ENCODE data around the gene RNF17. TPM values are rescaled to one million over a fixed set of nuclear protein-coding genes. Genes with fewer than 3 reads are reported as not detected.

RNF17 gene
- total RNA-seq, 1 donor from 2014 or later, result not detected

DNA sequence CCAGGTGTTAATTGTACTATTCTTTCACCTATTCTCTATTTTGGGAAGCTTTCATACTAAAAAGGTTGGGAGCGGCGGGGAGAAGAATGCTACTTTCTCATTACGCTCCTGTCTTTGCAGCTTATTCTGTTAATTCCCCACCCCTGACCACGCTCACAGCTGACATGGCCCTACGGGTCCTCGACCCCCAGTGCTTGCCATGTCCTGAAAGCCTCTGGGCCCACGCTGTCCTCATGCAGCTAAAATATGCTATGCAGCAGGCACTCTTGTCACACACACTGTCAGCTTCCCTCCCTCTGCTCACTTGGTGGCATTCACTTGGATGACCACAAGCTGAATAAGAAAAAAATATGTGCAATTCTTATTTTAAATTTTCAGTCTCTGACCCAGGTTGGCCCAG, 126.3 kb downstream of the RNF17 start:
- DNase-seq (ENCODE audit: extremely low spot score, unreplicated experiment), result no peak
- Mint-ChIP-seq H3K27ac (ENCODE audit: unreplicated experiment) (no peak overlapping the region), H3K27me3 (ENCODE audit: unreplicated experiment) (no peaks in the 10 kb centered on the region), H3K36me3 (ENCODE audit: unreplicated experiment) (peaks cover 20% of the 10 kb centered on the region), H3K9me3 (ENCODE audit: unreplicated experiment) (no peaks in the 10 kb centered on the region), H3K4me1 (ENCODE audit: unreplicated experiment) (no peaks in the 10 kb centered on the region), H3K4me3 (ENCODE audit: unreplicated experiment) (no peak overlapping the region)
- TF ChIP-seq, protein P1, sequence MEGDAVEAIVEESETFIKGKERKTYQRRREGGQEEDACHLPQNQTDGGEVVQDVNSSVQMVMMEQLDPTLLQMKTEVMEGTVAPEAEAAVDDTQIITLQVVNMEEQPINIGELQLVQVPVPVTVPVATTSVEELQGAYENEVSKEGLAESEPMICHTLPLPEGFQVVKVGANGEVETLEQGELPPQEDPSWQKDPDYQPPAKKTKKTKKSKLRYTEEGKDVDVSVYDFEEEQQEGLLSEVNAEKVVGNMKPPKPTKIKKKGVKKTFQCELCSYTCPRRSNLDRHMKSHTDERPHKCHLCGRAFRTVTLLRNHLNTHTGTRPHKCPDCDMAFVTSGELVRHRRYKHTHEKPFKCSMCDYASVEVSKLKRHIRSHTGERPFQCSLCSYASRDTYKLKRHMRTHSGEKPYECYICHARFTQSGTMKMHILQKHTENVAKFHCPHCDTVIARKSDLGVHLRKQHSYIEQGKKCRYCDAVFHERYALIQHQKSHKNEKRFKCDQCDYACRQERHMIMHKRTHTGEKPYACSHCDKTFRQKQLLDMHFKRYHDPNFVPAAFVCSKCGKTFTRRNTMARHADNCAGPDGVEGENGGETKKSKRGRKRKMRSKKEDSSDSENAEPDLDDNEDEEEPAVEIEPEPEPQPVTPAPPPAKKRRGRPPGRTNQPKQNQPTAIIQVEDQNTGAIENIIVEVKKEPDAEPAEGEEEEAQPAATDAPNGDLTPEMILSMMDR (IDR thresholded peaks at IDR 0.05), result no peak

DNA sequence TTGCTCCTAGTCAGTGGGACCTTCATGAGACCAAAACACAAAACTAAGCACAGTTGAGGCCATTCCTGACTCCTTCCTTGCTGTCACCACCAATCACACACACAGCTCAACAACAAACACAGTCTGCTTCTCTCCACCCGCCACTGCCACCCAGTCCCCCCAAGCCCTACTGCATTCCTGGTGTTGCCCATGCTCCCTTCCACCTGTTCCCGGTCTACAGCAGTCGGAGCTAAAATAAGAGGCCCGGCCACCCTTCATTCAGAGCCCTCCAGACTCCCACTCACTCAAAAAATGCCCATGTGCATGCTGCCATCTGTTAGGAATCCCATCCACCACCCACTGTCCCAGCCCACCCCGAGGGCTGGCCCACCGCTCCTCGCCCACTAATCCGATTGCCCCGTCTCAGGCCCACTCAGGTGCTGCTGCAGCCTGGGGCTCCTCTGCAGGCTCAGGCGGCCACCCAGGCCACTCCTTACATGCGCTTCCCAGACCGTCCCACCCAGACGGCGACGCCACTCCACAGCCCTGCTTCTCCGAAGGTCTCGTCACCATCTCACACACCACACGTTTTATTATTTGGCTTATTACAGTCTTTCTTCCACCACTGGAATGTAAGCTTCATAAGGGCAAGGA, 127.6 kb downstream of the RNF17 start:
- Mint-ChIP-seq H3K4me3 (ENCODE audit: unreplicated experiment) (no peak overlapping the region), H3K4me1 (ENCODE audit: unreplicated experiment) (no peaks in the 10 kb centered on the region), H3K27ac (ENCODE audit: unreplicated experiment) (no peak overlapping the region), H3K9me3 (ENCODE audit: unreplicated experiment) (no peaks in the 10 kb centered on the region), H3K27me3 (ENCODE audit: unreplicated experiment) (no peaks in the 10 kb centered on the region), H3K36me3 (ENCODE audit: unreplicated experiment) (peaks cover 20% of the 10 kb centered on the region)
- DNase-seq (ENCODE audit: extremely low spot score, unreplicated experiment), result no peak
- TF ChIP-seq, protein P1 (IDR thresholded peaks at IDR 0.05), result no peak

DNA sequence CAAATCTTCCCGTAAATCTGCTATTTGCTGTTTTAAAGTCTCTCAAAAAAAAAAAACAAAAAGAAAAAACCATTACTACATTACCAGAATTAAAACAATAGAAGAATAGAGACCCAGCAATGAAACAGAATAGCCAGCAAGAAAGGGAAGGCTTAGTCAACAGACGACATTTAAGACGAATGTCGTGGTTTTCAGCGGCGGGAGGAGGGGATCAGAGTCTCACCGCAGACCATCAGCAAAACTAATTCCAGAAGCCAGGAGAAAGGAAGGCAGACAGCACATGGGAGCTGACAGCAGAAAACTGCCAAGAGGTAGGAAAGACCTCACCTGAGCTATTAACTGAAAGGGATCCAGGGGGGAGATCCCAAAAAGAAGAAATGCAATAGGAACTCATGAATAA, 128.9 kb downstream of the RNF17 start:
- Mint-ChIP-seq H3K4me1 (ENCODE audit: unreplicated experiment) (no peaks in the 10 kb centered on the region), H3K27ac (ENCODE audit: unreplicated experiment) (no peak overlapping the region), H3K27me3 (ENCODE audit: unreplicated experiment) (no peaks in the 10 kb centered on the region), H3K36me3 (ENCODE audit: unreplicated experiment) (peaks cover 20% of the 10 kb centered on the region), H3K4me3 (ENCODE audit: unreplicated experiment) (no peak overlapping the region), H3K9me3 (ENCODE audit: unreplicated experiment) (no peaks in the 10 kb centered on the region)
- DNase-seq (ENCODE audit: extremely low spot score, unreplicated experiment), result no peak
- TF ChIP-seq, protein P1 (IDR thresholded peaks at IDR 0.05), result no peak

DNA sequence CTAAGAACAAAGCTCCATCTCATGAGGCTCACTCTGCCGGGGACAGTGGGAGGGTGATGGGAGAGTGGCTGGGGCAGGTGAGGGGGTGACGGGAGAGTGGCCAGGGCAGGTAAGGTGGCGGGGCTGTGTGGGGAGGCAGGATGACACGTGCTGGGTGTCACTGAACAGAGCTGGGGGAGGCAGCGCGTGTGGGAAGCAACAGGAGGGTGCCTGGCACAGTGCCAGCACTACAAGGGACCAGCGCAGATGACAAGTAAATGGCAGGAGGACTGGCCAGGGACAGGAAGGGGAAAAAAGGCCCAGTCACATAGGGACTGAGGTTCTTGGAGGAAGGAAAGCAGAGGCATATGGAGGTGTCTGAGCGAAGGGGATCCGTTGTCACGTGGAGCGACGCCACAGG, 129.9 kb downstream of the RNF17 start:
- H3K36me3 Mint-ChIP-seq (ENCODE audit: unreplicated experiment), result peaks cover 18% of the 10 kb centered on the region
- no peak overlapping the region for H3K27ac Mint-ChIP-seq (ENCODE audit: unreplicated experiment)
- no peaks in the 10 kb centered on the region for H3K27me3 Mint-ChIP-seq (ENCODE audit: unreplicated experiment)
- no peaks in the 10 kb centered on the region for H3K4me1 Mint-ChIP-seq (ENCODE audit: unreplicated experiment)
- H3K9me3 Mint-ChIP-seq (ENCODE audit: unreplicated experiment), result no peaks in the 10 kb centered on the region
- no peak overlapping the region for H3K4me3 Mint-ChIP-seq (ENCODE audit: unreplicated experiment)
- DNase-seq (ENCODE audit: extremely low spot score, unreplicated experiment), result no peak
- TF ChIP-seq, protein P1 (IDR thresholded peaks at IDR 0.05), result no peak

DNA sequence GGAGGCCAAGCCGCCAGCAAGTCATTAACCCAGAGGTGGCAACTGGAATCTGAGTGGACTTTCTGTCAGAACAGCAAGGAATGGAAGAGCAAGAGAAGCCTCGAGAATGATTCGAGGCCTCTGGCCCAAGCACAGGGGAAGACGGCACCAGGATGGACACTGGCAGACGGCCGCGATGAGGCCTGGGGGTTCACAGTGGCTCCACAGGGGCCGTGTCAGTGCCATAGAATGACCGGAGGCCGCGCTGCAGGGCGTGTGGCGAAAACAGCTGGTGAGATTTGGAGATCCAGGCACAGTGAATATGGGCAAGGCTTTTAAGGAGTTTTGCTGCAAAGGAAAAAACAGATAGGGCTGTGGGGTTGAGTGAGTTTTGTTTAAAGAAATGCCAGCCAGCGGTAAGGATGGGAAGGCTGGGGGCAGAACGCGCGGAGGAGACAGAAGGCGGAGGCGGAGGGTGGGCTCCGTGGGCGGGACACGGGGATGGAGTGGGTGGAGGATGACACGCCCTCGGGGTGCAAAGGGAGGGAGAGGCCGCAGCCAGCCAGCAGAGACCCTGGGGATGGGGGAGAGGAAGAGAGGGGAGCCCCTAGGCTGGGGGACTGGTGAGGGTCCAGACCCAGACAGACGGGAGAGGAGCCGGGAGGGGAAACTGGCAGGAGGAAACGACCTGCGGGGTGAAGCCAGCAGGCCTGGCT, 130.5 kb downstream of the RNF17 start:
- Mint-ChIP-seq H3K4me3 (ENCODE audit: unreplicated experiment) (no peak overlapping the region), H3K27me3 (ENCODE audit: unreplicated experiment) (no peaks in the 10 kb centered on the region), H3K4me1 (ENCODE audit: unreplicated experiment) (no peaks in the 10 kb centered on the region), H3K9me3 (ENCODE audit: unreplicated experiment) (no peaks in the 10 kb centered on the region), H3K27ac (ENCODE audit: unreplicated experiment) (no peak overlapping the region), H3K36me3 (ENCODE audit: unreplicated experiment) (peaks cover 18% of the 10 kb centered on the region)
- DNase-seq (ENCODE audit: extremely low spot score, unreplicated experiment), result no peak
- TF ChIP-seq, protein P1 (IDR thresholded peaks at IDR 0.05), result no peak
